Midbrain (tissue), 1 donor: ENCODE data around the gene SNED1.

Experiments used
- DNase-seq: peaks from one replicate; lab custom pipeline; 2025; lab: John Stamatoyannopoulos, UW

The SNED1 gene

GRCh38 chr2:240960309-240960970, 38.0 kb upstream of the SNED1 start:
- no peak for DNase-seq

GRCh38 chr2:240960971-240961876, 37.2 kb upstream of the SNED1 start:
- no peak for DNase-seq

- DNase-seq = no peak
Observed at GRCh38 chr2:240961910-240962299, 36.5 kb upstream of the SNED1 start.

GRCh38 chr2:240962300-240963064, 35.9 kb upstream of the SNED1 start:
- DNase-seq = no peak

- no peak for DNase-seq
Observed at GRCh38 chr2:240963065-240963867, 35.2 kb upstream of the SNED1 start.

GRCh38 chr2:240963868-240964703, 34.3 kb upstream of the SNED1 start:
- DNase-seq = no peak

GRCh38 chr2:240964704-240965295, 33.6 kb upstream of the SNED1 start:
- DNase-seq = no peak

GRCh38 chr2:240965296-240965904, 33.0 kb upstream of the SNED1 start:
- no peak for DNase-seq

- no peak for DNase-seq
Observed at GRCh38 chr2:240965905-240966456, 32.4 kb upstream of the SNED1 start.

GRCh38 chr2:240966457-240966905, 31.9 kb upstream of the SNED1 start:
- DNase-seq = no peak

GRCh38 chr2:240966906-240967680, 31.3 kb upstream of the SNED1 start:
- DNase-seq = no peak

- no peak for DNase-seq
Observed at GRCh38 chr2:240967681-240968621, 30.5 kb upstream of the SNED1 start.

- peak; percentile 32 for DNase-seq
Observed at GRCh38 chr2:240968731-240969624, 29.4 kb upstream of the SNED1 start.

- no peak for DNase-seq
Observed at GRCh38 chr2:240970104-240970503, 28.3 kb upstream of the SNED1 start.

- no peak for DNase-seq
Observed at GRCh38 chr2:240970816-240971215, 27.6 kb upstream of the SNED1 start.

- no peak for DNase-seq
Observed at GRCh38 chr2:240972201-240972600, 26.2 kb upstream of the SNED1 start.
